HepG2 (cell line): ENCODE results near the gene SYP. TPM values are rescaled to one million over a fixed set of nuclear protein-coding genes. Genes with fewer than 3 reads are reported as not detected.

Experiments used
- HNRNPK ChIP-seq: fragments of 200-400 bp; formaldehyde crosslinking; IDR thresholded peaks from 2 replicates; pipeline ENCODE4 v1.6.1; 2018; ENCODE audit warnings: low read length, low read depth, moderate library complexity, mild to moderate bottlenecking; ENCODE audit not compliant: poor library complexity, severe bottlenecking
- HNRNPLL ChIP-seq: fragments of 200-400 bp; formaldehyde crosslinking; IDR thresholded peaks from 2 replicates; pipeline ENCODE4 v1.6.1; 2017; ENCODE audit warnings: mild to moderate bottlenecking, low read depth, low read length; ENCODE audit not compliant: poor library complexity, severe bottlenecking
- POLR2A ChIP-seq, 2 experiments: IDR thresholded peaks; 2 replicates each; pipeline ENCODE4 v1.6.1; 2011; ENCODE audit warnings: low read depth in 2 of 2, low read length in 2 of 2, mild to moderate bottlenecking in 1 of 2, moderate library complexity in 1 of 2; ENCODE audit not compliant: insufficient read depth in 1 of 2
- SMARCC2 ChIP-seq: fragments of 450-650 bp; IDR thresholded peaks from 2 replicates; pipeline ENCODE4 v1.6.1; 2017; ENCODE audit warnings: antibody characterized with exemption, mild to moderate bottlenecking
- SNRNP70 ChIP-seq: fragments of 200-400 bp; formaldehyde crosslinking; IDR thresholded peaks from 2 replicates; pipeline ENCODE4 v1.6.1; 2017; ENCODE audit warnings: mild to moderate bottlenecking, low read depth, low read length, moderate library complexity
- STAG1 ChIP-seq: sonication (generic); formaldehyde crosslinking; IDR thresholded peaks from 2 replicates; pipeline ENCODE4 v1.4.0; 2020; ENCODE audit warnings: missing genetic modification reagents
- TARDBP ChIP-seq: sonication (generic); formaldehyde crosslinking; IDR thresholded peaks from 2 replicates; pipeline ENCODE4 v1.8.0; 2022; ENCODE audit warnings: mild to moderate bottlenecking, missing genetic modification reagents
- ZNF121 ChIP-seq: sonication (generic); formaldehyde crosslinking; IDR thresholded peaks from 2 replicates; pipeline ENCODE4 v1.5.0; 2020; ENCODE audit warnings: mild to moderate bottlenecking, missing genetic modification reagents
- ZNF292 ChIP-seq: sonication (generic); formaldehyde crosslinking; IDR thresholded peaks from 2 replicates; pipeline ENCODE4 v1.8.1; 2022; ENCODE audit warnings: mild to moderate bottlenecking, low read depth, missing genetic modification reagents, borderline replicate concordance
- polyA plus RNA-seq, 8 experiments: library from polyadenylated mRNA; depleted of rRNA in 3 of 8; stranded (reverse) in 7 of 8; unstranded in 1 of 8; fragments of >200 nt; fragmentation: Illumina TruSeq in 4 of 8; extraction: Trizol in 4 of 8; gene quantifications; 2 replicates each; pipeline versions ENCODE4 v1.2.1 to v1.2.3, GENCODE V29; 2011 to 2016; ENCODE audit warnings: low read depth in 4 of 8, missing spikeins in 1 of 8, mixed read lengths in 1 of 8; ENCODE audit not compliant: insufficient read depth in 1 of 8
- total RNA-seq, 5 experiments: library from RNA; depleted of rRNA; stranded (reverse); fragments of >200 nt; fragmentation: Illumina TruSeq; extraction: Trizol; gene quantifications; 2 replicates each; pipeline ENCODE4 v1.2.3, GENCODE V29; 2016; ENCODE audit warnings: low read depth in 1 of 5
- TF ChIP-seq, protein P1 (sequence below): sonication (generic); formaldehyde crosslinking; IDR thresholded peaks from 2 replicates; pipeline ENCODE4 v1.8.0; 2022; ENCODE audit warnings: low read depth, missing genetic modification reagents
- TF ChIP-seq, protein P2 (sequence below): sonication (generic); formaldehyde crosslinking; IDR thresholded peaks from 2 replicates; pipeline ENCODE4 v1.4.0; 2020; ENCODE audit warnings: missing genetic modification reagents
- TF ChIP-seq, protein P3 (sequence below): sonication (generic); formaldehyde crosslinking; IDR thresholded peaks from 2 replicates; pipeline ENCODE4 v1.5.1; 2020; ENCODE audit warnings: mild to moderate bottlenecking, missing genetic modification reagents, moderate library complexity
- TF ChIP-seq, protein P4 (sequence below): sonication (generic); formaldehyde crosslinking; IDR thresholded peaks from 2 replicates; pipeline ENCODE4 v1.4.0; 2020; ENCODE audit warnings: low read depth, missing genetic modification reagents
- TF ChIP-seq, protein P5 (sequence below): sonication (generic); formaldehyde crosslinking; IDR thresholded peaks from 2 replicates; pipeline ENCODE4 v1.5.1; 2020; ENCODE audit warnings: missing genetic modification reagents, mild to moderate bottlenecking, borderline replicate concordance

SYP gene
- total and polyA plus RNA-seq, 2 of the 13 experiments (the other 11 are each of a cell fraction or from before 2014, with no cell fraction given), result 2.0 to 2.5 TPM

DNA sequence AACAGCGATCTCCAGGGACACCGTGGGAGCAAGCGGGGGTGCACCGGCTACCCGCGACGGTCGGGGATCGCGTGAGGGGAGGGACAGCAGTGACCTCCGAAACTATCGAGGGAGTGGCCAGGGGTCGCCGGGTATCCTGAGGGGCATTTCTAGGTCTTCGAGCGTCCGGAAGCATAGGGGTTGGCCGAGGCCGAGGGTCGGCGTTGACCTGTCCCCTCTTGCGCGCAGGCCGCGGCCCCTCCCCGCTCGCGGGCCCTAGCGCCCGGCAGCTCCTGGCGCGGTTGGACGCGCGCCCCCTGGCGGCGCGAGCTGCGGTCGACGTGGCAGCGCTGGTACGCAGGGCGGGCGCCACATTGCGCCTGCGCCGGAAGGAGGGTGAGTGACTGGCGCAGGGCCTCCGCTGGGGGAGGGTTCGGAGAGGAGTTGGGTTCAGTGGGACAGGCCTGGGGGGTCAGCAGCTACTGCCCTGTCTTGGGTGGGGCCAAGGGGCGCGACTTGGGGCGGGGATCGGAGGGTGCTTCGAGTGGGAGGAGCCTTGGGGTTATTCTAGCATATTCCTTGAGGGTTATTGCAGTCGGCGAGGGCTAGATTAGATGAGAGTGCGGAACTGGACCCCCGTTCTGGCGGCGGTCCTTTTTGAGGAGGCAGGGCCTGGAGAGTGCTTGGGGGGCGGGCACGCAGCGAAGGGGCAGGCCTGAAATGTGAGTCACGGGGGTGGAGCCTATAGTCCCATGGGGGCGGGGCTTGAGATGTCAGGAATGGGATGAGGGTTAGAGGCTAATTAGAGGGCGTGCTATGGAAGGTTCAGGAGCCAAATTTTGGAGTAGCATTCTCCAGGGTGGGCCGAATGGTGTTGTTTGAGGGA is 36.2 kb downstream of the SYP start (continued):
- TF ChIP-seq, protein P1, sequence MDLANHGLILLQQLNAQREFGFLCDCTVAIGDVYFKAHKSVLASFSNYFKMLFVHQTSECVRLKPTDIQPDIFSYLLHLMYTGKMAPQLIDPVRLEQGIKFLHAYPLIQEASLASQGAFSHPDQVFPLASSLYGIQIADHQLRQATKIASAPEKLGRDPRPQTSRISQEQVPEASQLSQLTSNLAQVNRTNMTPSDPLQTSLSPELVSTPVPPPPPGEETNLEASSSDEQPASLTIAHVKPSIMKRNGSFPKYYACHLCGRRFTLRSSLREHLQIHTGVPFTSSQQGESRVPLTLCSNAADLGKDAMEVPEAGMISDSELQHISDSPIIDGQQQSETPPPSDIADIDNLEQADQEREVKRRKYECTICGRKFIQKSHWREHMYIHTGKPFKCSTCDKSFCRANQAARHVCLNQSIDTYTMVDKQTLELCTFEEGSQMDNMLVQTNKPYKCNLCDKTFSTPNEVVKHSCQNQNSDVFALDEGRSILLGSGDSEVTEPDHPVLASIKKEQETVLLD (CRISPR knock-in tag), result no peak
- TF ChIP-seq SNRNP70 (no peak), TARDBP (0 out of 2 replicates have a peak, but pooled peaks have one; percentile 20), HNRNPLL (peak; percentile 84), SMARCC2 (no peak), STAG1 (peak; percentile 62), HNRNPK (peak; percentile 41), ZNF292 (CRISPR knock-in tag) (no peak), POLR2A (IDR thresholded peaks at IDR 0.05; ENCODE audit: insufficient read depth in 1 of 2, low read depth in 2 of 2, low read length in 2 of 2) (0 out of 4 replicates have a peak, but pooled peaks have one; percentile 19 to 43), ZNF121 (CRISPR knock-in tag) (peak; percentile 34; the same call in 1 of the 2 replicates)
- TF ChIP-seq, protein P2, sequence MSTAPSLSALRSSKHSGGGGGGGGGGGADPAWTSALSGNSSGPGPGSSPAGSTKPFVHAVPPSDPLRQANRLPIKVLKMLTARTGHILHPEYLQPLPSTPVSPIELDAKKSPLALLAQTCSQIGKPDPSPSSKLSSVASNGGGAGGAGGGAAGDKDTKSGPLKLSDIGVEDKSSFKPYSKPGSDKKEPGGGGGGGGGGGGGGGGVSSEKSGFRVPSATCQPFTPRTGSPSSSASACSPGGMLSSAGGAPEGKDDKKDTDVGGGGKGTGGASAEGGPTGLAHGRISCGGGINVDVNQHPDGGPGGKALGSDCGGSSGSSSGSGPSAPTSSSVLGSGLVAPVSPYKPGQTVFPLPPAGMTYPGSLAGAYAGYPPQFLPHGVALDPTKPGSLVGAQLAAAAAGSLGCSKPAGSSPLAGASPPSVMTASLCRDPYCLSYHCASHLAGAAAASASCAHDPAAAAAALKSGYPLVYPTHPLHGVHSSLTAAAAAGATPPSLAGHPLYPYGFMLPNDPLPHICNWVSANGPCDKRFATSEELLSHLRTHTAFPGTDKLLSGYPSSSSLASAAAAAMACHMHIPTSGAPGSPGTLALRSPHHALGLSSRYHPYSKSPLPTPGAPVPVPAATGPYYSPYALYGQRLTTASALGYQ (CRISPR knock-in tag), result no peak
- TF ChIP-seq, protein P3, sequence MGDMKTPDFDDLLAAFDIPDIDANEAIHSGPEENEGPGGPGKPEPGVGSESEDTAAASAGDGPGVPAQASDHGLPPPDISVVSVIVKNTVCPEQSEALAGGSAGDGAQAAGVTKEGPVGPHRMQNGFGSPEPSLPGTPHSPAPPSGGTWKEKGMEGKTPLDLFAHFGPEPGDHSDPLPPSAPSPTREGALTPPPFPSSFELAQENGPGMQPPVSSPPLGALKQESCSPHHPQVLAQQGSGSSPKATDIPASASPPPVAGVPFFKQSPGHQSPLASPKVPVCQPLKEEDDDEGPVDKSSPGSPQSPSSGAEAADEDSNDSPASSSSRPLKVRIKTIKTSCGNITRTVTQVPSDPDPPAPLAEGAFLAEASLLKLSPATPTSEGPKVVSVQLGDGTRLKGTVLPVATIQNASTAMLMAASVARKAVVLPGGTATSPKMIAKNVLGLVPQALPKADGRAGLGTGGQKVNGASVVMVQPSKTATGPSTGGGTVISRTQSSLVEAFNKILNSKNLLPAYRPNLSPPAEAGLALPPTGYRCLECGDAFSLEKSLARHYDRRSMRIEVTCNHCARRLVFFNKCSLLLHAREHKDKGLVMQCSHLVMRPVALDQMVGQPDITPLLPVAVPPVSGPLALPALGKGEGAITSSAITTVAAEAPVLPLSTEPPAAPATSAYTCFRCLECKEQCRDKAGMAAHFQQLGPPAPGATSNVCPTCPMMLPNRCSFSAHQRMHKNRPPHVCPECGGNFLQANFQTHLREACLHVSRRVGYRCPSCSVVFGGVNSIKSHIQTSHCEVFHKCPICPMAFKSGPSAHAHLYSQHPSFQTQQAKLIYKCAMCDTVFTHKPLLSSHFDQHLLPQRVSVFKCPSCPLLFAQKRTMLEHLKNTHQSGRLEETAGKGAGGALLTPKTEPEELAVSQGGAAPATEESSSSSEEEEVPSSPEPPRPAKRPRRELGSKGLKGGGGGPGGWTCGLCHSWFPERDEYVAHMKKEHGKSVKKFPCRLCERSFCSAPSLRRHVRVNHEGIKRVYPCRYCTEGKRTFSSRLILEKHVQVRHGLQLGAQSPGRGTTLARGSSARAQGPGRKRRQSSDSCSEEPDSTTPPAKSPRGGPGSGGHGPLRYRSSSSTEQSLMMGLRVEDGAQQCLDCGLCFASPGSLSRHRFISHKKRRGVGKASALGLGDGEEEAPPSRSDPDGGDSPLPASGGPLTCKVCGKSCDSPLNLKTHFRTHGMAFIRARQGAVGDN, result peak; percentile 73
- TF ChIP-seq, protein P4, sequence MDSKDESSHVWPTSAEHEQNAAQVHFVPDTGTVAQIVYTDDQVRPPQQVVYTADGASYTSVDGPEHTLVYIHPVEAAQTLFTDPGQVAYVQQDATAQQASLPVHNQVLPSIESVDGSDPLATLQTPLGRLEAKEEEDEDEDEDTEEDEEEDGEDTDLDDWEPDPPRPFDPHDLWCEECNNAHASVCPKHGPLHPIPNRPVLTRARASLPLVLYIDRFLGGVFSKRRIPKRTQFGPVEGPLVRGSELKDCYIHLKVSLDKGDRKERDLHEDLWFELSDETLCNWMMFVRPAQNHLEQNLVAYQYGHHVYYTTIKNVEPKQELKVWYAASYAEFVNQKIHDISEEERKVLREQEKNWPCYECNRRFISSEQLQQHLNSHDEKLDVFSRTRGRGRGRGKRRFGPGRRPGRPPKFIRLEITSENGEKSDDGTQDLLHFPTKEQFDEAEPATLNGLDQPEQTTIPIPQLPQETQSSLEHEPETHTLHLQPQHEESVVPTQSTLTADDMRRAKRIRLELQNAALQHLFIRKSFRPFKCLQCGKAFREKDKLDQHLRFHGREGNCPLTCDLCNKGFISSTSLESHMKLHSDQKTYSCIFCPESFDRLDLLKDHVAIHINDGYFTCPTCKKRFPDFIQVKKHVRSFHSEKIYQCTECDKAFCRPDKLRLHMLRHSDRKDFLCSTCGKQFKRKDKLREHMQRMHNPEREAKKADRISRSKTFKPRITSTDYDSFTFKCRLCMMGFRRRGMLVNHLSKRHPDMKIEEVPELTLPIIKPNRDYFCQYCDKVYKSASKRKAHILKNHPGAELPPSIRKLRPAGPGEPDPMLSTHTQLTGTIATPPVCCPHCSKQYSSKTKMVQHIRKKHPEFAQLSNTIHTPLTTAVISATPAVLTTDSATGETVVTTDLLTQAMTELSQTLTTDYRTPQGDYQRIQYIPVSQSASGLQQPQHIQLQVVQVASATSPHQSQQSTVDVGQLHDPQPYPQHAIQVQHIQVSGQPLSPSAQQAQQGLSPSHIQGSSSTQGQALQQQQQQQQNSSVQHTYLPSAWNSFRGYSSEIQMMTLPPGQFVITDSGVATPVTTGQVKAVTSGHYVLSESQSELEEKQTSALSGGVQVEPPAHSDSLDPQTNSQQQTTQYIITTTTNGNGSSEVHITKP (CRISPR knock-in tag), result peak; percentile 90
- TF ChIP-seq, protein P5, sequence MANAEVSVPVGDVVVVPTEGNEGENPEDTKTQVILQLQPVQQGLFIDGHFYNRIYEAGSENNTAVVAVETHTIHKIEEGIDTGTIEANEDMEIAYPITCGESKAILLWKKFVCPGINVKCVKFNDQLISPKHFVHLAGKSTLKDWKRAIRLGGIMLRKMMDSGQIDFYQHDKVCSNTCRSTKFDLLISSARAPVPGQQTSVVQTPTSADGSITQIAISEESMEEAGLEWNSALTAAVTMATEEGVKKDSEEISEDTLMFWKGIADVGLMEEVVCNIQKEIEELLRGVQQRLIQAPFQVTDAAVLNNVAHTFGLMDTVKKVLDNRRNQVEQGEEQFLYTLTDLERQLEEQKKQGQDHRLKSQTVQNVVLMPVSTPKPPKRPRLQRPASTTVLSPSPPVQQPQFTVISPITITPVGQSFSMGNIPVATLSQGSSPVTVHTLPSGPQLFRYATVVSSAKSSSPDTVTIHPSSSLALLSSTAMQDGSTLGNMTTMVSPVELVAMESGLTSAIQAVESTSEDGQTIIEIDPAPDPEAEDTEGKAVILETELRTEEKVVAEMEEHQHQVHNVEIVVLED, result 0 out of 2 replicates have a peak, but pooled peaks have one; percentile 36
